Measurements from ENCODE around the gene LONP2.

DNA sequence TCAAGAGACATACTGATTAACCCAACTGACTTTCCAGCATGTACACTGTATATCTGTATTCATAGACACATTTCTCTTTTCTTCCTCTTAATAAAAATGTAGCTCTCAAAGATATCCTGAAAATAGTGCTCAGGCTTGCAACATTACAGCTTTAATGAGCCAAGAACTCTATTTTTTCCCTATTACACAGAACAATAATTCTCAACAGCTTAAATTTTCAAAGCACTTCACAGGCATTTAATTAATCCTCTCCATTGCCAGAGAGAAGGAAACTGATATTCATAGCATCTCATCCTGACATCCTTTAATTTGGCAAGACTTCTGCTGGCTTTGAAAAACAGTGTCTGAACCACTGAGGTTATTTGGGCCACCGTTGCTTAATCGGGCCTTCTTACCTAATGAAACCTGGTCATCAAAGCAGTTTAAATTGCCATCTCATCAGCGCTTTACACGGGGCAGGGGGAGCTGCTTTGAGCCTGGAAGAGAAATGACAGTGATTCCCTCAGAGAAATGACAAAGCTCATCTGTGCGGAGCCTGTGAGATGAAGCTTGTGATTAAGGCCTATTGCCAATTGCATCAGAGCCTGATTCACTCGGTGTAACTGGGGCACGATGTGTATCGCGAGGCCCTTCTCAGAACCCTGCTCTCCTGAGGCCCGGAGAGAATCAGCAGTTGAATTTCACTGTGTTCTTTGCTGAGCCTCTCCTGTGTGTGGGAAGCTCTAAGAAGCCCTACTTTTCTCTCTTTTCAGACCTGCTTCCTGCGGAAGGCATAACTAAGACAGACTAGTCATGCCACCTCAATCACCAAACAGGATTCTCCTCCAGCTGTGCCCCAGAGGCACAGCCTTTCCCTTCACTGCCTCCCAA, 149.6 kb downstream of the LONP2 start:
- TF ChIP-seq, protein P1, sequence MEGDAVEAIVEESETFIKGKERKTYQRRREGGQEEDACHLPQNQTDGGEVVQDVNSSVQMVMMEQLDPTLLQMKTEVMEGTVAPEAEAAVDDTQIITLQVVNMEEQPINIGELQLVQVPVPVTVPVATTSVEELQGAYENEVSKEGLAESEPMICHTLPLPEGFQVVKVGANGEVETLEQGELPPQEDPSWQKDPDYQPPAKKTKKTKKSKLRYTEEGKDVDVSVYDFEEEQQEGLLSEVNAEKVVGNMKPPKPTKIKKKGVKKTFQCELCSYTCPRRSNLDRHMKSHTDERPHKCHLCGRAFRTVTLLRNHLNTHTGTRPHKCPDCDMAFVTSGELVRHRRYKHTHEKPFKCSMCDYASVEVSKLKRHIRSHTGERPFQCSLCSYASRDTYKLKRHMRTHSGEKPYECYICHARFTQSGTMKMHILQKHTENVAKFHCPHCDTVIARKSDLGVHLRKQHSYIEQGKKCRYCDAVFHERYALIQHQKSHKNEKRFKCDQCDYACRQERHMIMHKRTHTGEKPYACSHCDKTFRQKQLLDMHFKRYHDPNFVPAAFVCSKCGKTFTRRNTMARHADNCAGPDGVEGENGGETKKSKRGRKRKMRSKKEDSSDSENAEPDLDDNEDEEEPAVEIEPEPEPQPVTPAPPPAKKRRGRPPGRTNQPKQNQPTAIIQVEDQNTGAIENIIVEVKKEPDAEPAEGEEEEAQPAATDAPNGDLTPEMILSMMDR (conservative IDR thresholded peaks at IDR 0.05; ENCODE audit: low read depth in 2 of 2), result no peak
- TF ChIP-seq EZH2 (IDR thresholded peaks at IDR 0.05; ENCODE audit: low read depth, unreplicated experiment), result no peak
- TF ChIP-seq JUNB (IDR thresholded peaks at IDR 0.05; ENCODE audit: unreplicated experiment), result no peak
- TF ChIP-seq EZH2phosphoT487 (IDR thresholded peaks at IDR 0.05; ENCODE audit: unreplicated experiment), result no peak
- TF ChIP-seq POLR2AphosphoS5 (IDR thresholded peaks at IDR 0.05; ENCODE audit: low read depth), result no peak
- no peak for TF ChIP-seq STAT1 (IDR thresholded peaks at IDR 0.05; ENCODE audit: unreplicated experiment)
- no peak for TF ChIP-seq CREB1 (CRISPR knock-in tag; IDR thresholded peaks at IDR 0.05; ENCODE audit: low read depth)

Data from GM23338 (cell line).